H1 (cell line): ENCODE measurements around the gene CPNE4. TPM values are rescaled to one million over a fixed set of nuclear protein-coding genes. Genes with fewer than 3 reads are reported as not detected.

ENCODE experiments used
- CTCF ChIA-PET: fragments of 300-600 bp; sonication (Branson Sonifier 250); formaldehyde crosslinking; loops from one replicate; lab custom pipeline; 2021; ENCODE audit not compliant: partially characterized antibody; lab: Charles Lee
- POLR2A ChIA-PET: fragments of 300-600 bp; sonication (Branson Sonifier 250); formaldehyde crosslinking; loops from one replicate; lab custom pipeline; 2021; ENCODE audit warnings: inconsistent platforms; ENCODE audit not compliant: partially characterized antibody; lab: Charles Lee
- DNase-seq, 2 experiments: peaks; one replicate each; pipeline versions ENCODE4 v3.0.0 to v3.0.0-alpha.2; 2010 to 2022; ENCODE audit warnings: low spot score in 2 of 2, low read depth in 1 of 2, mixed read lengths in 1 of 2
- FAIRE-seq: peaks from 2 replicates; lab custom pipeline; 2011; peaks lifted over from hg19 to GRCh38; lab: Jason Lieb, UNC
- H2AFZ ChIP-seq: 2 replicates; pipeline ENCODE4 v1.8.1; 2012; ENCODE audit warnings: low read length, inconsistent platforms
- H2AK5ac ChIP-seq: 2 replicates; pipeline ENCODE4 v1.6.1; 2013; ENCODE audit warnings: low read depth, low read length
- H2BK120ac ChIP-seq: replicated peaks from 2 replicates; pipeline ENCODE3; 2013; ENCODE audit warnings: low read depth, low read length, inconsistent platforms
- H2BK12ac ChIP-seq: 2 replicates; pipeline ENCODE4 v1.6.1; 2013; ENCODE audit warnings: low read depth, low read length
- H2BK15ac ChIP-seq: 2 replicates; pipeline ENCODE4 v1.6.1; 2013; ENCODE audit warnings: low read length
- H2BK20ac ChIP-seq: 2 replicates; pipeline ENCODE4 v1.6.1; 2013; ENCODE audit warnings: low read length
- H2BK5ac ChIP-seq: 2 replicates; pipeline ENCODE4 v1.6.1; 2013; ENCODE audit warnings: low read depth, low read length
- H3K14ac ChIP-seq: 2 replicates; pipeline ENCODE4 v1.6.1; 2013; ENCODE audit warnings: inconsistent platforms; ENCODE audit not compliant: insufficient read length
- H3K18ac ChIP-seq: 2 replicates; pipeline ENCODE4 v1.6.1; 2013; ENCODE audit warnings: low read length; ENCODE audit errors: extremely low read depth
- H3K23ac ChIP-seq: 2 replicates; pipeline ENCODE4 v1.6.1; 2013; ENCODE audit warnings: inconsistent platforms; ENCODE audit not compliant: insufficient read length
- H3K23me2 ChIP-seq: 2 replicates; pipeline ENCODE4 v1.6.1; 2013; ENCODE audit warnings: low read depth, low read length
- H3K27ac ChIP-seq: 2 replicates; pipeline ENCODE4 v1.6.1; 2011; ENCODE audit warnings: low read depth, low read length, inconsistent platforms
- H3K27me3 ChIP-seq, 4 experiments: replicated peaks in 1 of 4; 1 replicate in 1 of 4; 2 replicates in 3 of 4; pipeline versions ENCODE4 v1.6.1 to v1.8.1; 2011 to 2013; ENCODE audit warnings: low read length in 3 of 4, mild to moderate bottlenecking in 3 of 4, inconsistent platforms in 2 of 4, mixed read lengths in 2 of 4, moderate library complexity in 1 of 4; ENCODE audit not compliant: control insufficient read depth in 3 of 4, insufficient read depth in 3 of 4; ENCODE audit errors: extremely low read depth in 1 of 4
- H3K36me3 ChIP-seq, 4 experiments: 2 replicates each; pipeline versions ENCODE4 v1.6.1 to v1.8.1; 2011 to 2013; ENCODE audit warnings: mild to moderate bottlenecking in 4 of 4, low read length in 3 of 4, moderate library complexity in 2 of 4, control low read depth in 1 of 4, inconsistent platforms in 1 of 4; ENCODE audit not compliant: insufficient read depth in 4 of 4, control insufficient read depth in 2 of 4
- H3K4ac ChIP-seq: replicated peaks from 2 replicates; pipeline ENCODE3; 2013; ENCODE audit warnings: low read length, low read depth, mixed read lengths, inconsistent platforms; ENCODE audit not compliant: insufficient read length
- H3K4me1 ChIP-seq, 4 experiments: replicated peaks in 1 of 4; 1 replicate in 1 of 4; 2 replicates in 3 of 4; pipeline versions ENCODE4 v1.6.1 to v1.8.1; 2011 to 2013; ENCODE audit warnings: low read length in 3 of 4, inconsistent platforms in 2 of 4, mixed read lengths in 1 of 4; ENCODE audit not compliant: insufficient read depth in 4 of 4, control insufficient read depth in 3 of 4
- H3K4me2 ChIP-seq, 2 experiments: 2 replicates each; pipeline versions ENCODE4 v1.6.1 to v1.8.1; 2011 to 2013; ENCODE audit warnings: low read depth in 2 of 2, low read length in 2 of 2, control low read depth in 1 of 2, inconsistent platforms in 1 of 2, mild to moderate bottlenecking in 1 of 2; ENCODE audit not compliant: insufficient read depth in 1 of 2
- H3K4me3 ChIP-seq, 4 experiments: fragments of 200-600, 300-600 bp in 1 of 4; sonication (generic), shearing (Covaris generic), sonication (Bioruptor Twin) in 1 of 4; 2 replicates each; pipeline versions ENCODE4 v1.5.1 to v1.8.1; 2011 to 2016; ENCODE audit warnings: low read length in 4 of 4, low read depth in 3 of 4, control low read depth in 2 of 4, inconsistent platforms in 2 of 4, mild to moderate bottlenecking in 2 of 4, mixed read lengths in 1 of 4, moderate library complexity in 1 of 4; ENCODE audit not compliant: insufficient read depth in 2 of 4; ENCODE audit errors: extremely low read depth in 1 of 4
- H3K56ac ChIP-seq: replicated peaks from 2 replicates; pipeline ENCODE3; 2013; ENCODE audit warnings: low read depth, mild to moderate bottlenecking, mixed read lengths, low read length, inconsistent platforms; ENCODE audit not compliant: insufficient read length
- H3K79me1 ChIP-seq: 2 replicates; pipeline ENCODE4 v1.6.1; 2013; ENCODE audit warnings: low read depth, low read length, control low read depth
- H3K79me2 ChIP-seq, 2 experiments: 2 replicates each; pipeline versions ENCODE4 v1.6.1 to v1.8.1; 2012 to 2013; ENCODE audit warnings: low read length in 2 of 2, mild to moderate bottlenecking in 2 of 2, inconsistent platforms in 1 of 2; ENCODE audit not compliant: insufficient read depth in 2 of 2, control insufficient read depth in 1 of 2
- H3K9ac ChIP-seq, 4 experiments: replicated peaks in 1 of 4; 1 replicate in 1 of 4; 2 replicates in 3 of 4; pipeline versions ENCODE4 v1.6.1 to v1.8.1; 2011 to 2013; ENCODE audit warnings: low read depth in 3 of 4, low read length in 3 of 4, control low read depth in 2 of 4, mild to moderate bottlenecking in 2 of 4, moderate library complexity in 2 of 4, inconsistent platforms in 1 of 4; ENCODE audit errors: extremely low read depth in 1 of 4
- H3K9me3 ChIP-seq, 2 experiments: 2 replicates each; pipeline versions ENCODE4 v1.6.1 to v1.8.1; 2012 to 2013; ENCODE audit warnings: mild to moderate bottlenecking in 2 of 2, moderate library complexity in 2 of 2, control low read depth in 1 of 2, inconsistent platforms in 1 of 2, low read depth in 1 of 2, low read length in 1 of 2, mixed read lengths in 1 of 2; ENCODE audit not compliant: insufficient read depth in 2 of 2
- H4K20me1 ChIP-seq, 2 experiments: replicated peaks in 1 of 2; 2 replicates each; pipeline versions ENCODE3 to v1.8.1; 2011 to 2013; ENCODE audit warnings: inconsistent platforms in 2 of 2, low read length in 2 of 2, mild to moderate bottlenecking in 1 of 2; ENCODE audit not compliant: insufficient read depth in 2 of 2, control insufficient read depth in 1 of 2
- H4K5ac ChIP-seq: 2 replicates; pipeline ENCODE4 v1.6.1; 2013; ENCODE audit warnings: low read length, low read depth, mixed read lengths, inconsistent platforms; ENCODE audit not compliant: insufficient read length
- H4K8ac ChIP-seq: 2 replicates; pipeline ENCODE4 v1.8.0; 2013; ENCODE audit warnings: mild to moderate bottlenecking, moderate library complexity, low read length, inconsistent platforms; ENCODE audit not compliant: insufficient read depth; ENCODE audit errors: extremely low read depth
- H4K91ac ChIP-seq: replicated peaks from 2 replicates; pipeline ENCODE3; 2013; ENCODE audit warnings: low read length, mixed read lengths, inconsistent platforms; ENCODE audit not compliant: insufficient read length
- CBX8 ChIP-seq: fragments of 300-800, 300-1000 bp; sonication (generic); IDR thresholded peaks from 2 replicates; pipeline ENCODE4 v1.7.1; 2016; ENCODE audit warnings: low read depth, low read length, borderline replicate concordance
- CTBP2 ChIP-seq: IDR thresholded peaks from 2 replicates; pipeline ENCODE4 v1.7.0; 2011; ENCODE audit warnings: borderline replicate concordance, mild to moderate bottlenecking, moderate library complexity, mixed read lengths, low read length; ENCODE audit not compliant: insufficient read depth, insufficient read length
- FOSL1 ChIP-seq: IDR thresholded peaks from 2 replicates; pipeline ENCODE4 v1.6.1; 2011; ENCODE audit warnings: mild to moderate bottlenecking, low read depth, low read length, moderate library complexity; ENCODE audit not compliant: insufficient read depth
- GABPA ChIP-seq: IDR thresholded peaks from 2 replicates; pipeline ENCODE4 v1.6.1; 2011; ENCODE audit warnings: mild to moderate bottlenecking, low read length, moderate library complexity, borderline replicate concordance; ENCODE audit not compliant: insufficient read depth
- HDAC6 ChIP-seq: IDR thresholded peaks from one replicate; pipeline ENCODE4 v1.7.1; 2012; ENCODE audit warnings: low read depth, mild to moderate bottlenecking, inconsistent platforms, low read length, moderate library complexity
- JUND ChIP-seq: IDR thresholded peaks from 2 replicates; pipeline ENCODE4 v1.6.1; 2011; ENCODE audit warnings: mild to moderate bottlenecking, improper control_type of control experiment, low read length
- KDM5A ChIP-seq: fragments of 200-600 bp; IDR thresholded peaks from 2 replicates; pipeline ENCODE4 v1.7.1; 2012; ENCODE audit warnings: mild to moderate bottlenecking, low read length, inconsistent platforms, mixed read lengths
- MAFK ChIP-seq: IDR thresholded peaks from 2 replicates; pipeline ENCODE4 v1.6.1; 2012; ENCODE audit warnings: low read depth, mild to moderate bottlenecking, improper control_type of control experiment, low read length
- RFX5 ChIP-seq: IDR thresholded peaks from 2 replicates; pipeline ENCODE4 v1.6.1; 2011; ENCODE audit warnings: low read depth, low read length, improper control_type of control experiment, borderline replicate concordance
- RXRA ChIP-seq: IDR thresholded peaks from 2 replicates; pipeline ENCODE4 v1.6.1; 2011; ENCODE audit warnings: low read depth, mild to moderate bottlenecking, low read length, moderate library complexity; ENCODE audit not compliant: insufficient read depth
- SIRT6 ChIP-seq: IDR thresholded peaks from one replicate; pipeline ENCODE4 v1.7.1; 2012; ENCODE audit warnings: low read length, inconsistent platforms
- SIX5 ChIP-seq: IDR thresholded peaks from 2 replicates; pipeline ENCODE4 v1.6.1; 2011; ENCODE audit warnings: mild to moderate bottlenecking, low read depth, low read length
- SP1 ChIP-seq: IDR thresholded peaks from 2 replicates; pipeline ENCODE4 v1.6.1; 2011; ENCODE audit warnings: low read depth, low read length
- WGBS, 2 experiments: shearing (Covaris generic) in 1 of 2; methylation state at CpG; one replicate each; pipeline versions ENCODE4 v1.1.6 to v1.1.7; 2013 to 2015; ENCODE audit warnings: low lambda C conversion rate in 2 of 2, mixed read lengths in 2 of 2, inconsistent platforms in 1 of 2, low coverage in 1 of 2, missing lambda C conversion rate in 1 of 2; ENCODE audit not compliant: insufficient replicate concordance in 2 of 2, insufficient coverage in 1 of 2, insufficient read length in 1 of 2; ENCODE audit errors: extremely low coverage in 1 of 2, missing lambda C conversion rate in 1 of 2; 5-methylcytosine and 5-hydroxymethylcytosine counted together
- polyA plus RNA-seq, 7 experiments: library from polyadenylated mRNA; depleted of rRNA in 3 of 7; stranded (reverse) in 5 of 7; unstranded in 2 of 7; fragments of >200 nt in 5 of 7; fragments of 200-250 nt in 2 of 7; gene quantifications; 1 replicate in 5 of 7; 2 replicates in 1 of 7; 4 replicates in 1 of 7; pipeline versions ENCODE4 v1.2.1 to v1.2.3, GENCODE V29; 2011 to 2013; ENCODE audit warnings: missing spikeins in 2 of 7, mixed read lengths in 2 of 7
- total RNA-seq: library from RNA; stranded (reverse); fragmentation: NEBNext Ultra II Directional; extraction: Animal tissue kit (Norgen Biotek cat#: 25700); gene quantifications from 2 replicates; pipeline ENCODE4 v1.2.1, GENCODE V29; 2021

CPNE4 gene
- total and polyA plus RNA-seq, 2 of the 8 experiments (the other 6 are each of a cell fraction or from before 2014, with no cell fraction given), result 0.82 to 3.8 TPM

- Histone ChIP-seq H3K56ac (no peak overlapping the region), H4K5ac (no peak overlapping the region), H3K27me3 (no peaks in the 10 kb centered on the region), H2BK5ac (no peak overlapping the region), H2BK120ac (no peak overlapping the region), H3K79me2 (no peaks in the 10 kb centered on the region), H3K14ac (no peak overlapping the region), H2BK20ac (no peak overlapping the region), H2BK12ac (no peak overlapping the region), H3K27ac (no peak overlapping the region), H3K23me2 (no peaks in the 10 kb centered on the region), H3K4me3 (no peak overlapping the region), H3K4me2 (no peak overlapping the region), H3K79me1 (no peaks in the 10 kb centered on the region), H4K91ac (no peak overlapping the region), H2BK15ac (no peak overlapping the region), H3K4ac (no peak overlapping the region), H3K9ac (no peak overlapping the region), H3K4me1 (no peaks in the 10 kb centered on the region), H4K20me1 (no peaks in the 10 kb centered on the region), H3K23ac (no peak overlapping the region), H3K18ac (no peak overlapping the region), H2AFZ (no peak overlapping the region), H3K9me3 (no peaks in the 10 kb centered on the region), H3K36me3 (no peaks in the 10 kb centered on the region), H2AK5ac (no peak overlapping the region), H4K8ac (no peak overlapping the region)
- FAIRE-seq (no peak), DNase-seq (no peak)
- WGBS, 2 experiments, result 48% methylated on average over 2 of the region's 2 CpGs; no CpG with 5 or more reads in 1 of the 2 experiments
- CTCF ChIA-PET, result interaction anchor here (1.0 kb wide), 1 partner anchor 8 kb away, joined by 4 read pairs; no protein-coding TSS in a partner anchor
- no peak for TF ChIP-seq RXRA
- TF ChIP-seq RFX5, result no peak
- TF ChIP-seq GABPA, result no peak
- no peak for TF ChIP-seq KDM5A
- no peak for TF ChIP-seq FOSL1
- no peak for TF ChIP-seq JUND
- TF ChIP-seq CBX8, result no peak
- no peak for TF ChIP-seq SIX5
- no peak for TF ChIP-seq HDAC6
- TF ChIP-seq SIRT6, result no peak
- TF ChIP-seq CTBP2, result no peak
- no peak for TF ChIP-seq MAFK
- TF ChIP-seq SP1, result no peak
- POLR2A ChIA-PET, result no interaction called here
Observed at GRCh38 chr3:131883711-131884407, 151.0 kb downstream of the CPNE4 start.
